Heart right ventricle (tissue), 16 donors: ENCODE data around the gene LALBA. TPM values are rescaled to one million over a fixed set of nuclear protein-coding genes. Genes with fewer than 3 reads are reported as not detected.

Source experiments
- ATAC-seq, 8 donors: fragments of 200-7000 bp; cut with Tn5 transposase; one replicate each; pipeline ENCODE4 v1.9.1; 2020; ENCODE audit warnings: mild to moderate bottlenecking in 8 of 8, moderate library complexity in 8 of 8, moderate number of reproducible peaks in 1 of 8
- DNase-seq, 2 donors: peaks; one replicate each; pipeline ENCODE4 v3.0.0-alpha.2; 2020
- H3K27ac ChIP-seq, 10 donors: fragments of 200-600 bp; sonication (generic) in 2 of 10; one replicate each; pipeline versions ENCODE4 v1.5.0 to v1.8.0; 2020 to 2022; ENCODE audit warnings: mild to moderate bottlenecking in 3 of 10
- H3K27me3 ChIP-seq, 7 donors: fragments of 200-600 bp; one replicate each; pipeline ENCODE4 v1.8.0; 2021 to 2022; ENCODE audit warnings: mild to moderate bottlenecking in 2 of 7
- H3K36me3 ChIP-seq, 9 donors: fragments of 200-600 bp; sonication (generic) in 1 of 9; one replicate each; pipeline versions ENCODE4 v1.5.0 to v1.8.0; 2020 to 2022; ENCODE audit warnings: mild to moderate bottlenecking in 2 of 9
- H3K4me1 ChIP-seq, 9 donors: fragments of 200-600 bp; sonication (generic) in 1 of 9; one replicate each; pipeline versions ENCODE4 v1.5.0 to v1.8.0; 2020 to 2022; ENCODE audit warnings: mild to moderate bottlenecking in 4 of 9
- H3K4me3 ChIP-seq, 10 donors: fragments of 200-600 bp; sonication (generic) in 2 of 10; one replicate each; pipeline versions ENCODE4 v1.5.0 to v1.8.0; 2020 to 2022; ENCODE audit warnings: mild to moderate bottlenecking in 7 of 10, moderate library complexity in 2 of 10
- H3K9me3 ChIP-seq, 11 donors: fragments of 200-600 bp in 10 of 11; sonication (generic) in 2 of 11; one replicate each; pipeline versions ENCODE4 v1.5.0 to v1.8.0; 2013 to 2022; ENCODE audit warnings: mild to moderate bottlenecking in 2 of 11, control low read depth in 1 of 11, moderate library complexity in 1 of 11
- CTCF ChIP-seq, 9 donors: fragments of 200-600 bp; sonication (generic) in 2 of 9; IDR thresholded peaks; one replicate each; pipeline versions ENCODE4 v1.5.0 to v1.8.0; 2021 to 2022; ENCODE audit warnings: antibody characterized with exemption in 9 of 9, mild to moderate bottlenecking in 5 of 9, moderate library complexity in 1 of 9
- WGBS, 2 donors: extraction: QIAGEN DNeasy Blood & Tissue Kit; methylation state at CpG; one replicate each; pipeline ENCODE4 v1.1.7; 2013; ENCODE audit warnings: inconsistent platforms in 1 of 2; 5-methylcytosine and 5-hydroxymethylcytosine counted together
- intact Hi-C, 10 donors: fragments of 100-400 bp; cut with DNase I; formaldehyde crosslinking; loops; one replicate each; pipeline versions ENCODE4 v1.11.1 to v1.14.2; 2022
- polyA plus RNA-seq, 2 donors: library from polyadenylated mRNA; stranded (reverse); fragments of 200-250 nt; gene quantifications; one replicate each; pipeline ENCODE4 v1.2.3, GENCODE V29; 2013
- total RNA-seq, 10 donors: library from RNA; stranded (reverse); fragmentation: NEBNext Ultra II Directional in 3 of 10; extraction: Animal tissue kit (Norgen Biotek cat#: 25700) in 3 of 10; gene quantifications; one replicate each; pipeline versions ENCODE4 v1.2.1 to v1.2.4, GENCODE V29; 2021 to 2023
- donor health status: Arrhythmogenic right ventricular cardiomyopathy.
- donor health status: ischemic (EF 13 %, LVEDD 7.1; RV severe dilation, severe dysfunction).
- donor health status: healthy with polysubstance abuse.
- donor health status: DM: no; HTN: yes; CAD: no.
- donor health status: DM: no; HTN: no; CAD: no.
- donor health status: ischemic (EF 25% LVEDD 6.9; RV normal size, moderate dysfunction).
- donor health status: ischemic (EF 25% LVEDD 5.7; RV mildly dilated, moderate dysfunction).
- donor health status: healthy.
- donor health status: DM: yes; HTN: yes; CAD: no.
- donor health status: Ischemic cardiomyopathy.
- donor health status: ischemic (EF 35%, LVEDD 5.7; RV mildly dilated, moderate dysfunction).
- donor health status: nonischemic (EF 11% LVEDD 7.7; RV severe dilation, severe dysfunction).
- donor health status: DM: yes; HTN: yes; CAD: no.
- donor health status: PGD.
- donor health status: ischemic (EF 29% LVEDD 5.4; RV normal size, mild dysfunction).
- donor health status: nonischemic (EF 23%, LVEDD 6.1; RV moderate dilation, normal function).

LALBA gene
- total and polyA plus RNA-seq, 12 donors: not detected

GRCh38 chr12:48602192-48602989, 32.5 kb upstream of the LALBA start:
- 59 to 61% methylated on average over 1 of the region's 1 CpG for WGBS, 2 donors
- Histone ChIP-seq H3K36me3 (no peaks in the 10 kb centered on the region), H3K27me3 (peaks cover 0 to 8% (median 0%) of the 10 kb centered on the region in 7 donors), H3K4me1 (no peaks in the 10 kb centered on the region), H3K9me3 (peaks cover 0 to 47% (median 11%) of the 10 kb centered on the region in 11 donors), H3K27ac (no peak overlapping the region), H3K4me3 (no peak overlapping the region)
- ATAC-seq (no peak), DNase-seq (no peak)
- intact Hi-C loops: no loop called here
- no peak for TF ChIP-seq CTCF (IDR thresholded peaks at IDR 0.05)

GRCh38 chr12:48601013-48601756, 31.3 kb upstream of the LALBA start:
- Histone ChIP-seq H3K4me3 (no peak overlapping the region), H3K27me3 (peaks cover 0 to 8% (median 0%) of the 10 kb centered on the region in 7 donors), H3K27ac (no peak overlapping the region), H3K36me3 (no peaks in the 10 kb centered on the region), H3K4me1 (no peaks in the 10 kb centered on the region), H3K9me3 (peaks cover 0 to 41% (median 13%) of the 10 kb centered on the region in 11 donors)
- intact Hi-C loops: no loop called here
- DNase-seq (no peak), ATAC-seq (no peak)
- WGBS, 2 donors: 82% methylated on average over 11 of the region's 11 CpGs
- TF ChIP-seq CTCF (IDR thresholded peaks at IDR 0.05): no peak

GRCh38 chr12:48600552-48600951, 30.7 kb upstream of the LALBA start:
- Histone ChIP-seq H3K4me1 (no peaks in the 10 kb centered on the region), H3K9me3 (peaks cover 0 to 35% (median 10%) of the 10 kb centered on the region in 11 donors), H3K27me3 (peaks cover 0 to 8% (median 5%) of the 10 kb centered on the region in 7 donors), H3K36me3 (no peaks in the 10 kb centered on the region), H3K27ac (no peak overlapping the region), H3K4me3 (no peak overlapping the region)
- intact Hi-C loops: no loop called here
- DNase-seq: no peak
- WGBS, 2 donors: 79 to 83% methylated on average over 2 of the region's 2 CpGs
- no peak for ATAC-seq
- TF ChIP-seq CTCF (IDR thresholded peaks at IDR 0.05): no peak

GRCh38 chr12:48592591-48593086, 22.8 kb upstream of the LALBA start:
- no peak for TF ChIP-seq CTCF (IDR thresholded peaks at IDR 0.05)

More at GRCh38 chr12:48592591-48593086, 22.8 kb upstream of the LALBA start:
- peaks cover 0 to 12% (median 0%) of the 10 kb centered on the region in 11 donors for H3K9me3 ChIP-seq
- ATAC-seq (no peak), DNase-seq (no peak)
- H3K4me1 ChIP-seq: no peaks in the 10 kb centered on the region
- H3K36me3 ChIP-seq: no peaks in the 10 kb centered on the region
- peaks cover 0 to 14% (median 7%) of the 10 kb centered on the region in 7 donors for H3K27me3 ChIP-seq
- no peak overlapping the region for H3K4me3 ChIP-seq
- WGBS, 2 donors: 64 to 85% methylated on average over 2 of the region's 2 CpGs
- intact Hi-C loops: no loop called here
- no peak overlapping the region for H3K27ac ChIP-seq
